ENCODE measurements around the gene DAAM2.

DAAM2 gene

DNA sequence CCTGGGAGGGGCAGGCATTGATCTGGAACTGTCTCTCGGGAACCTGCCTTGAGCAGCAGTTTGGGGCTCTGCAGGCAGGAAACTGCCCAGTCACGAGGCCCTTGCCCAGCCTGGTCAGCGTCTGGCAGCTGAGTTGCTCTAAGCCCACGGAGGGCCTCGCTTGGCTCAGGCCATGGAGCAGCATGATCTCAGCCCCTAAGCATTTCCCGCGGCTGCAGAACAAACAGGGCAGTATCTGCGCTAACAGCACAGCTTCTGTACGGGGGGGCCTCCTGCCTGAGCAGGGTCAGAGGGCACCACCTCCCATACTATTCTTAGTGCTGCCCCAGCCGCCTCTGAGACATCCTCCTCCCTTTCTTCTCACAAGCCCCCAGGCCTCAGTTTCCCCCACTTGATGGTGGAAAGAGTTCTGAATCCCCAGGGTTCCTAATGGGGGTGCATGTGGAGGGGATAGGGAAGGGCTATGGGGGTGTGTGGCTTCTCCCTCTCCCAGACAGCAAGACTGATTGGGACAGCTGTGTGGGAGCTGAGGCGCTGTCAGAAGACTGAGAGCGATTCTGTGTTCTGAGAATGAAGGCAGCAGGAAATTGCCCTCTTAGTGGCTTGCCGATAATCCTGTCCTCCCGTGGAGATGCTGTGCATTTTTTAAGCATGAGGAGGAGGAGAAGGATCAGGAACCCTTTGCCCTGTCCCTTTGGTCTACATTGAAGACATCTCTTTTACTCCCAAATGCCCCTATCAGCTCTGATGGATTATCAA lies 95.7 kb downstream of the DAAM2 start:
- Histone ChIP-seq H3K9ac (ENCODE audit: low read depth, low read length) (no peak overlapping the region), H3K4me3 (ENCODE audit: low read length) (no peak overlapping the region), H3K27me3 (ENCODE audit: insufficient read depth, low read length) (no peaks in the 10 kb centered on the region), H3K9me3 (ENCODE audit: insufficient read depth, low read depth, low read length) (no peaks in the 10 kb centered on the region), H3K36me3 (ENCODE audit: insufficient read depth, low read length) (no peaks in the 10 kb centered on the region), H3K27ac (ENCODE audit: low read depth, low read length) (no peak overlapping the region), H3K4me1 (ENCODE audit: insufficient read depth, low read length) (no peaks in the 10 kb centered on the region)
- WGBS: 68% methylated on average over 14 of the region's 14 CpGs

DNA sequence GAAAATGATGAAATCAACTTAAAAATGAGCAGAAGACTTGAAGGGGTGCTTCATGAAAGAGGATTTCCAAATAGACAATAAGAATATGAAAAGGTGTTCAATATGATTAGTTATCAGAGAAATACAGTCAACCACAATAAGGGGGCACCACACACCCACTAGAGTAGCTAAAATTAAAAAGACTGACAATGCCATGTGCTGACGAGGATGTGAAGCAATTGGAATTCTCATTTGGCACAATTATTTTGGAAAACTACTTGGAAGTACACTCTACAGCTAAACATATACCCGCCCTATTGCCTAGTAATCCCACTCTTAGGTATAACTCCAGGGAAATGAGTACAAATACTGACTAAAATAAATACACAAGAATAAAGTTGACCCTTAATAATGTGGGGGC lies 97.1 kb downstream of the DAAM2 start:
- no peaks in the 10 kb centered on the region for H3K4me1 ChIP-seq (ENCODE audit: insufficient read depth, low read length)
- 88% methylated on average over 2 of the region's 2 CpGs for WGBS
- no peak overlapping the region for H3K27ac ChIP-seq (ENCODE audit: low read depth, low read length)
- no peak overlapping the region for H3K4me3 ChIP-seq (ENCODE audit: low read length)
- H3K9ac ChIP-seq (ENCODE audit: low read depth, low read length): no peak overlapping the region
- no peaks in the 10 kb centered on the region for H3K9me3 ChIP-seq (ENCODE audit: insufficient read depth, low read depth, low read length)
- H3K27me3 ChIP-seq (ENCODE audit: insufficient read depth, low read length): no peaks in the 10 kb centered on the region
- no peaks in the 10 kb centered on the region for H3K36me3 ChIP-seq (ENCODE audit: insufficient read depth, low read length)

DNA sequence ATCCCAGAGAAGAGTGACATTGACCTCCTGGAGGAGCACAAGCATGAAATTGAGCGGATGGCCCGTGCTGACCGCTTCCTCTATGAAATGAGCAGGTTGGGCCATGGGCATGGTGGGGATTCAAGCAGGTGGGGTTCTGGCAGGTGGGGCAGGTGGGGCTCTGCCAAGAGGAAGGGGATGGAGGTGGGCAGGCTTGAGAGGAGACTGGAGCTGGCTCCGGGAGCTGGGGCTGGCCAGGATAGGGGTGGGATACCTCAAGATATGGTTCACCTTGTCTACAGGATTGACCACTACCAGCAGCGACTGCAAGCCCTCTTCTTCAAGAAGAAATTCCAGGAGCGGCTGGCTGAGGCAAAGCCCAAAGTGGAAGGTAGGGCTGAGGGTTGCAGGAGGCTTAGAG lies 99.2 kb downstream of the DAAM2 start:
- Histone ChIP-seq H3K27me3 (ENCODE audit: insufficient read depth, low read length) (no peaks in the 10 kb centered on the region), H3K9me3 (ENCODE audit: insufficient read depth, low read depth, low read length) (no peaks in the 10 kb centered on the region), H3K27ac (ENCODE audit: low read depth, low read length) (no peak overlapping the region), H3K4me3 (ENCODE audit: low read length) (no peak overlapping the region), H3K9ac (ENCODE audit: low read depth, low read length) (no peak overlapping the region), H3K36me3 (ENCODE audit: insufficient read depth, low read length) (no peaks in the 10 kb centered on the region), H3K4me1 (ENCODE audit: insufficient read depth, low read length) (no peaks in the 10 kb centered on the region)
- WGBS: 94% methylated on average over 6 of the region's 6 CpGs

DNA sequence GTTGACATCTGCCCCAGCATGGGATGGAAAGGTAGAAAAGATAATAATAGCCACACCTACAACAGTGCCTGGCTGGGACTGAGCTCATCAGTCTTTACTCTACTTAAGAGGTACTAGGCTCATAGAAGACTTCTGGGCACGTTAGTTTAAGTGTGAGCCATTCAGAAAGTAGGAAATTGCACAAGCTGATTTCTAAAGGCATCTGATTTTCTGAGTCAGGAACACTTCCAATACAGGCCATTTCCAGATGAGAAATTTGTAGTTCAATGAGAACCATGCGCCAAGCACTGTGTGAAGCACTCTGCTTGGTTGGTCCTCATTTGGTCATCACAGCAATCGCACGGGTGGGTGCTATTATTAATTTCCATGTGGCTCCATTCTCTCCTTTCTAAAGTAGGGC lies 99.8 kb downstream of the DAAM2 start:
- Histone ChIP-seq H3K9ac (ENCODE audit: low read depth, low read length) (no peak overlapping the region), H3K4me1 (ENCODE audit: insufficient read depth, low read length) (no peaks in the 10 kb centered on the region), H3K9me3 (ENCODE audit: insufficient read depth, low read depth, low read length) (no peaks in the 10 kb centered on the region), H3K36me3 (ENCODE audit: insufficient read depth, low read length) (no peaks in the 10 kb centered on the region), H3K27me3 (ENCODE audit: insufficient read depth, low read length) (no peaks in the 10 kb centered on the region), H3K4me3 (ENCODE audit: low read length) (no peak overlapping the region), H3K27ac (ENCODE audit: low read depth, low read length) (no peak overlapping the region)
- 78% methylated on average over 4 of the region's 4 CpGs for WGBS

DNA sequence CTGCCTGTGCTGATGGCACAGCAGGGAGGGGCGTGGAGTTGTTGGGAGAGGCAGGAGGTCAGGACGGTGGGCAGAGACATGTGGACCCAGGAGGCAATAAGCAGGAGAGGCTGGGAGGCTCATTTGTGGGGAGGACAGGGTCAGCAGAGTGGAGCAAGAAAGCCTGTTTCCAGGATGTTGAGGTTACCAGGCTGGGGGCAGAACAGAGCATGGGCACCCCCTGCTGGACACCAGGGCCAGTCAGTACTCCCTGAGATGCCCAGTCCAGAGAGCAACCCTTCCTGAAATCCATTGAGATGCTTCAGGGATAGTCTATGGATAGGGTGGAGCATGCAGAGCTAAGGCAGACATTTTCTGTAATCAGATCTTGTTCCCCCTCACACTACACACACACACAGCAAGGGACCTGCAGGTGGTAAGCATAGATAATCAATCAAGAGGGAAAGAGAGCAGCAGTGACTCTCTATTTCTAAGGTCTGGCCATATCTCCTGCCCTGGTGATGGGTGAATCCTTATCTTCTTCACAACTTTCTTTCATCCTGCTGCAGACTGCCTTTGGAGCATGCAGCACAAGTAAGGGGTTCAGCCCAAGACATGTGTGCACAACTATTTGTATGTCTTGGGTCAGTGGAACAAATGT lies 100.4 kb downstream of the DAAM2 start:
- H3K4me3 ChIP-seq (ENCODE audit: low read length): no peak overlapping the region
- WGBS: 60% methylated on average over 2 of the region's 2 CpGs
- H3K36me3 ChIP-seq (ENCODE audit: insufficient read depth, low read length): no peaks in the 10 kb centered on the region
- H3K27ac ChIP-seq (ENCODE audit: low read depth, low read length): no peak overlapping the region
- H3K27me3 ChIP-seq (ENCODE audit: insufficient read depth, low read length): no peaks in the 10 kb centered on the region
- H3K9me3 ChIP-seq (ENCODE audit: insufficient read depth, low read depth, low read length): no peaks in the 10 kb centered on the region
- H3K9ac ChIP-seq (ENCODE audit: low read depth, low read length): no peak overlapping the region
- peaks cover 5% of the 10 kb centered on the region; the same call in 1 of the 2 replicates for H3K4me1 ChIP-seq (ENCODE audit: insufficient read depth, low read length)

DNA sequence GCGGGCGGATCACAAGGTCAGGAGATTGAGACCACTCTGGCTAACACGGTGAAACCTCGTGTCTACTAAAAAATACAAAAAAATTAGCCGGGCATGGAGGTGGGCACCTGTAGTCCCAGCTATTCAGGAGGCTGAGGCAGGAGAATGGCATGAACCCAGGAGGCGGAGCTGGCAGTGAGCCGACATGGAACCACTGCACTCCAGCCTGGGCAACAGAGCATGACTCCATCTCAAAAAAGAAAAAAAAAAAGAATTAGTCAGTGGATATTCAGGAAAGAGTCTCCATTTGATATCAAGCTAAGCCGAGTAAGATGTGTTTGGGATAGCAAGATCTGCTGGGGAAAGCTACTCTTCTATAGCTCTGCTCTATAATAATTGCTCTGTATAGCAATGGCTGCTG lies 101.1 kb downstream of the DAAM2 start:
- Histone ChIP-seq H3K4me3 (ENCODE audit: low read length) (no peak overlapping the region), H3K27me3 (ENCODE audit: insufficient read depth, low read length) (no peaks in the 10 kb centered on the region), H3K9me3 (ENCODE audit: insufficient read depth, low read depth, low read length) (no peaks in the 10 kb centered on the region), H3K9ac (ENCODE audit: low read depth, low read length) (no peak overlapping the region), H3K27ac (ENCODE audit: low read depth, low read length) (no peak overlapping the region), H3K36me3 (ENCODE audit: insufficient read depth, low read length) (no peaks in the 10 kb centered on the region), H3K4me1 (ENCODE audit: insufficient read depth, low read length) (peaks cover 11% of the 10 kb centered on the region; the same call in 1 of the 2 replicates)
- 91% methylated on average over 8 of the region's 8 CpGs for WGBS

DNA sequence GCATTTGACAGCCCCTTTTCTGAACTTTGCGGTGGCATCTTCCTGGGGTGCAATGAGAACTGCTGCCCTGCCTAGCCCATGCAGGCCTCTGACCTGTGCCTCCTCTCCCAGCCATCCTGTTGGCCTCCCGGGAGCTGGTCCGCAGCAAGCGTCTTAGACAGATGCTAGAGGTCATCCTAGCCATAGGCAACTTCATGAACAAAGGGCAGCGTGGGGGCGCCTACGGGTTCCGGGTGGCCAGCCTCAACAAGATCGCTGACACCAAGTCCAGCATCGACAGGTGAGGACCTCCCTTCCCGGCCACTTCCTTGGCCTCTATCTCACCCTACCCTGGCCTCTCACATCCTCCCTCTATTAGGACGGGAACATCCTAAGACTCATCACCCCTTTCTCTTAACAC lies 104.5 kb downstream of the DAAM2 start:
- WGBS: 92% methylated on average over 12 of the region's 12 CpGs
- Histone ChIP-seq H3K27ac (ENCODE audit: low read depth, low read length) (no peak overlapping the region), H3K27me3 (ENCODE audit: insufficient read depth, low read length) (no peaks in the 10 kb centered on the region), H3K4me1 (ENCODE audit: insufficient read depth, low read length) (peaks cover 11% of the 10 kb centered on the region; the same call in 1 of the 2 replicates), H3K9ac (ENCODE audit: low read depth, low read length) (no peak overlapping the region), H3K4me3 (ENCODE audit: low read length) (no peak overlapping the region), H3K9me3 (ENCODE audit: insufficient read depth, low read depth, low read length) (no peaks in the 10 kb centered on the region), H3K36me3 (ENCODE audit: insufficient read depth, low read length) (no peaks in the 10 kb centered on the region)

DNA sequence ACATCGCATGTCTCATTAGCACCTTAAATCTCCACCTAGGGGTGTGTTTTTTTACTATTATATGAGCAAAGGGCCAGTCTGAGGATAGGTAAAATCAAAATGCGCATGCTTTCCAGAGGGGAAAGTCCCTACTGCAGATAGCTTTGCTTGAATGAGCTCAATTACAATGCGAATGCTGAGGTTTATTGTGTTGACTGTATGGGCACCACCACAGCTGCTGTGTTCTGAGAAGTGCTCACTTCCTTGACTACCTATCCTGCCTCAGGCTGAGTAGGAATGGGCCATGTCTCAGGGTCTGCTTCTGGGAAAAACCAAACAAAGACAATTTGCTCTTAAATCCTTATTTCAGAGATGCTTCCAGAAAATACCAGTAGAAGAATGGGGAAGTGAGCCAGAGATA lies 105.5 kb downstream of the DAAM2 start:
- WGBS: 75% methylated on average over 3 of the region's 3 CpGs
- no peak overlapping the region; the same call in 1 of the 2 replicates for H3K27ac ChIP-seq (ENCODE audit: low read depth, low read length)
- H3K9me3 ChIP-seq (ENCODE audit: insufficient read depth, low read depth, low read length): no peaks in the 10 kb centered on the region

DNA sequence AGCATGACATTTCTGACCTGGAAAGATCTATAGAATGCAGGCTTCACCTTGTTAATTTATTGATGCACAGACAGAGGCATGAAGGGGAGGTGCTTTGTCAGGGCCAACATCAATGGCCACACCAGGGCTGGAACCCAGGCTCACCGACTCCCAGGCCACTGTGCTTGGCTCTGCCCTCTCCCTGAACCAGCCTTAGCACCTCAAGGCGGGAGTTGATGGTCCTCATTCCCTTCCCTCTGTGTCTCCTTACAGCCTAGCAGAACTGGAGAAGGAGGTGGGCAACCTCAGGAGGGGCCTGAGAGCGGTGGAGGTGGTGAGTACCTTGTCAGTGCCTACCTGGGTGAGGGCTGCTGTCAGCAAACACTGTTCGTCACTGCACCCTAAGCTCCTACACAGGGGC lies 106.4 kb downstream of the DAAM2 start:
- Histone ChIP-seq H3K4me3 (ENCODE audit: low read length) (no peak overlapping the region), H3K36me3 (ENCODE audit: insufficient read depth, low read length) (no peaks in the 10 kb centered on the region)
- 94% methylated on average over 4 of the region's 4 CpGs for WGBS

More for the DNA sequence above, 105.5 kb downstream of the DAAM2 start:
- Histone ChIP-seq H3K4me1 (ENCODE audit: insufficient read depth, low read length) (peaks cover 11% of the 10 kb centered on the region; the same call in 1 of the 2 replicates), H3K4me3 (ENCODE audit: low read length) (no peak overlapping the region), H3K36me3 (ENCODE audit: insufficient read depth, low read length) (no peaks in the 10 kb centered on the region), H3K27me3 (ENCODE audit: insufficient read depth, low read length) (no peaks in the 10 kb centered on the region), H3K9ac (ENCODE audit: low read depth, low read length) (no peak overlapping the region)

DNA sequence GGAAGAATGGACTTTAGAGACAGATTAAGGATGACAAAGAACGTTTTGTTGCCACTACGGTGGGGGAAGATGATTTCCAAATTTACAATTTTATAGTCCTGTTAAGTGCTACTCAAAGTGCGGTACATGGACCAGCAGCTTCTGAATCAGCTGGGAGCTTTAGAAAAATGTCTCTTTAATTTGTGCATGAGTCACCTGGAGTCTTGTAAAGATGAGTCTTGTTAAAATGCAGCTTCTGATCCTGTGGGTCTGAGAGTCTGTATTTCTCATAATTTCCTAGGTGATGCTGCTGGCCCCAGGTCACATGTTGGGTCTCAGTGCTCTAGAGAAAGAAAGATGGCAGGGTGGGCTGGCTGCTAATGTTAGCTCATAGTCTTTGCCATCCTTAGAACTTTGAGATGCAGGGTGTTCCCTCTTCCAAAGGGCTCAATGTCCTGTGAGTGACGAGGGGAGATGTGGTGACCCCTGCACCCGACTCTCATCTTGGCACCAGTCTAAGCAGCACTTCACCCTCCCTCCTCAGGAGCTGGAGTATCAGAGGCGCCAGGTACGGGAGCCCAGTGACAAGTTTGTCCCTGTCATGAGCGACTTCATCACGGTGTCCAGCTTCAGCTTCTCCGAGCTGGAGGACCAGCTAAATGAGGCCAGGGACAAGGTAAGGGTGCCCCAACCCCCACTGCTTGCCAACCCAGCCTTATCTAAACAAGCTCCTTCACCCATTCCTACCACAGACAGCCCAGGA lies 107.5 kb downstream of the DAAM2 start:
- Histone ChIP-seq H3K36me3 (ENCODE audit: insufficient read depth, low read length) (no peaks in the 10 kb centered on the region; the same call in 1 of the 2 replicates), H3K27ac (ENCODE audit: low read depth, low read length) (no peak overlapping the region), H3K27me3 (ENCODE audit: insufficient read depth, low read length) (no peaks in the 10 kb centered on the region), H3K4me3 (ENCODE audit: low read length) (no peak overlapping the region), H3K9me3 (ENCODE audit: insufficient read depth, low read depth, low read length) (no peaks in the 10 kb centered on the region), H3K9ac (ENCODE audit: low read depth, low read length) (no peak overlapping the region), H3K4me1 (ENCODE audit: insufficient read depth, low read length) (peaks cover 11% of the 10 kb centered on the region; the same call in 1 of the 2 replicates)
- WGBS: 90% methylated on average over 10 of the region's 10 CpGs

More for the DNA sequence above, 106.4 kb downstream of the DAAM2 start:
- no peak overlapping the region for H3K9ac ChIP-seq (ENCODE audit: low read depth, low read length)
- no peak overlapping the region for H3K27ac ChIP-seq (ENCODE audit: low read depth, low read length)
- H3K27me3 ChIP-seq (ENCODE audit: insufficient read depth, low read length): no peaks in the 10 kb centered on the region
- H3K9me3 ChIP-seq (ENCODE audit: insufficient read depth, low read depth, low read length): no peaks in the 10 kb centered on the region
- peaks cover 11% of the 10 kb centered on the region; the same call in 1 of the 2 replicates for H3K4me1 ChIP-seq (ENCODE audit: insufficient read depth, low read length)

DNA sequence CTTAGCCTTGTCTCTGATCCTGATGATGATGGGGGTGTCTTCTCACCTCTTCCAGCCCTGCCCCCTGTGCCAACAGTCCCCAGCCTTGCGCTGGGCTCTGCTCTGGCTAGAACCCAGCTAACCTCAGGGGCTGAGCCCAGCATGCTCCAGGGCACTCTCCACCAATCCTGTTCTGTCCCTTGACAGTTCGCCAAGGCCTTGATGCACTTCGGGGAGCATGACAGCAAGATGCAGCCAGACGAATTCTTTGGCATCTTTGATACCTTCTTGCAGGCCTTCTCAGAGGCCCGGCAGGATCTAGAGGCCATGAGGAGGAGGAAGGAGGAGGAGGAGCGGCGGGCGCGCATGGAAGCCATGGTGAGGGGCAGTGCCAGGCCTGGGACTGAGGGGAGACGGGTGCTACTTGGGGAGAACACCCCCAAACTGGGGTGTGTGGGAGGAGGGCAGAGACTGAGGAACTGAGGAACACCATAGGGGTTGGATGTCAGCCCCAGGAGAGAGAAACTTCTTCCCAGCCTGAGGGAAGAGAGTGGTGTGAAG lies 109.0 kb downstream of the DAAM2 start:
- no peak overlapping the region for H3K4me3 ChIP-seq (ENCODE audit: low read length)
- H3K4me1 ChIP-seq (ENCODE audit: insufficient read depth, low read length): peaks cover 11% of the 10 kb centered on the region; the same call in 1 of the 2 replicates
- H3K36me3 ChIP-seq (ENCODE audit: insufficient read depth, low read length): peaks cover 6% of the 10 kb centered on the region
- no peak overlapping the region for H3K27ac ChIP-seq (ENCODE audit: low read depth, low read length)
- no peaks in the 10 kb centered on the region for H3K27me3 ChIP-seq (ENCODE audit: insufficient read depth, low read length)
- no peaks in the 10 kb centered on the region for H3K9me3 ChIP-seq (ENCODE audit: insufficient read depth, low read depth, low read length)
- WGBS: 93% methylated on average over 10 of the region's 10 CpGs
- H3K9ac ChIP-seq (ENCODE audit: low read depth, low read length): no peak overlapping the region
